ENCODE measurements around the gene UBL7. TPM values are rescaled to one million over a fixed set of nuclear protein-coding genes. Genes with fewer than 3 reads are reported as not detected.

UBL7 gene
- total and polyA plus RNA-seq, 2 donors: 15.5 to 52.4 TPM

- Histone ChIP-seq H3K27ac (ENCODE audit: low read depth) (no peak overlapping the region), H3K4me3 (ENCODE audit: low read depth, low read length) (no peak overlapping the region), H3K4me1 (ENCODE audit: insufficient read depth) (no peaks in the 10 kb centered on the region), H3K36me3 (ENCODE audit: insufficient read depth) (no peaks in the 10 kb centered on the region)
- WGBS: 92% methylated on average over 4 of the region's 4 CpGs
- no peak for DNase-seq (ENCODE audit: extremely low spot score)
These were observed 41.5 kb downstream of the UBL7 start for GRCh38 chr15:74419432-74419831.

GRCh38 chr15:74418575-74419338 lies 42.2 kb downstream of the UBL7 start:
- Histone ChIP-seq H3K36me3 (ENCODE audit: insufficient read depth) (no peaks in the 10 kb centered on the region), H3K4me3 (ENCODE audit: low read depth, low read length) (no peak overlapping the region), H3K4me1 (ENCODE audit: insufficient read depth) (no peaks in the 10 kb centered on the region), H3K27ac (ENCODE audit: low read depth) (no peak overlapping the region)
- WGBS: 77% methylated on average over 16 of the region's 16 CpGs
- DNase-seq (ENCODE audit: extremely low spot score): no peak

GRCh38 chr15:74417670-74418069 lies 43.3 kb downstream of the UBL7 start:
- 90% methylated on average over 9 of the region's 9 CpGs for WGBS
- Histone ChIP-seq H3K27ac (ENCODE audit: low read depth) (no peak overlapping the region), H3K4me3 (ENCODE audit: low read depth, low read length) (no peak overlapping the region), H3K36me3 (ENCODE audit: insufficient read depth) (no peaks in the 10 kb centered on the region), H3K4me1 (ENCODE audit: insufficient read depth) (no peaks in the 10 kb centered on the region)
- DNase-seq (ENCODE audit: extremely low spot score): no peak

- Histone ChIP-seq H3K27ac (ENCODE audit: low read depth) (no peak overlapping the region), H3K4me3 (ENCODE audit: low read depth, low read length) (no peak overlapping the region), H3K36me3 (ENCODE audit: insufficient read depth) (no peaks in the 10 kb centered on the region), H3K4me1 (ENCODE audit: insufficient read depth) (no peaks in the 10 kb centered on the region)
- 82% methylated on average over 13 of the region's 13 CpGs for WGBS
- no peak for DNase-seq (ENCODE audit: extremely low spot score)
These were observed 43.7 kb downstream of the UBL7 start for GRCh38 chr15:74417225-74417624.

GRCh38 chr15:74415966-74416916 lies 44.7 kb downstream of the UBL7 start:
- H3K4me1 ChIP-seq (ENCODE audit: insufficient read depth): no peaks in the 10 kb centered on the region
- whole genome bisulfite sequencing: 73% methylated on average over 19 of the region's 19 CpGs
- no peak overlapping the region for H3K4me3 ChIP-seq (ENCODE audit: low read depth, low read length)
- no peak overlapping the region for H3K27ac ChIP-seq (ENCODE audit: low read depth)
- H3K36me3 ChIP-seq (ENCODE audit: insufficient read depth): no peaks in the 10 kb centered on the region
- no peak for DNase-seq (ENCODE audit: extremely low spot score)

GRCh38 chr15:74414603-74415338 lies 46.2 kb downstream of the UBL7 start:
- no peak overlapping the region for H3K4me3 ChIP-seq (ENCODE audit: low read depth, low read length)
- no peak for DNase-seq (ENCODE audit: extremely low spot score)
- H3K27ac ChIP-seq (ENCODE audit: low read depth): no peak overlapping the region
- H3K36me3 ChIP-seq (ENCODE audit: insufficient read depth): no peaks in the 10 kb centered on the region
- H3K4me1 ChIP-seq (ENCODE audit: insufficient read depth): no peaks in the 10 kb centered on the region
- 96% methylated on average over 12 of the region's 12 CpGs for WGBS

DNA sequence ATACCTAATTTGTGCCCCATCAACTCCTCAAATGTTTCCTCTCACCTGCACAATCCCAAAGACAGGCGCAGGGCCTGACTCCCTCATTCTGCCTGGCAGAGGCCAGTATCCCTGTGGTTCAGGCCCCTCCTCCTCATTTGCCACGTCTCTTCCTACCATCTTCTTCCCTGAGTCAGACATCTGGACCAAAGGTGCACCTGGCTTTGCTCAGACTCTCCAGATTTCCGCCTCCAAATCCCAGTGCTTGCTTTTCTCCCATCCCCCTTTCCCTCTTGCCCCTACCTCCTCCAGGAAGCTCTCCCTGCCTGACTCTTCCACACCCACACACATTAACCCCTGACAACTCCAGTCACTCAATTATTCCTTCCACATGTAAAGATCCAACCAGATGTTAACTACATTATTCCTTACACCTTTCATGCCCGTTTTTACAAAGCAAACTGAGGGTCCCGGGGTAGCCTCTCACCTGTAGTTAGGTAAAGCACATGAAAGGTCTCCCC lies 46.8 kb downstream of the UBL7 start:
- no peak overlapping the region for H3K4me3 ChIP-seq (ENCODE audit: low read depth, low read length)
- H3K27ac ChIP-seq (ENCODE audit: low read depth): no peak overlapping the region
- WGBS: 88% methylated on average over 5 of the region's 5 CpGs
- H3K4me1 ChIP-seq (ENCODE audit: insufficient read depth): no peaks in the 10 kb centered on the region
- H3K36me3 ChIP-seq (ENCODE audit: insufficient read depth): no peaks in the 10 kb centered on the region
- DNase-seq (ENCODE audit: extremely low spot score): no peak

- H3K36me3 ChIP-seq (ENCODE audit: insufficient read depth): no peaks in the 10 kb centered on the region
- WGBS: 87% methylated on average over 9 of the region's 9 CpGs
These were observed 47.4 kb downstream of the UBL7 start for GRCh38 chr15:74413350-74414080.

DNA sequence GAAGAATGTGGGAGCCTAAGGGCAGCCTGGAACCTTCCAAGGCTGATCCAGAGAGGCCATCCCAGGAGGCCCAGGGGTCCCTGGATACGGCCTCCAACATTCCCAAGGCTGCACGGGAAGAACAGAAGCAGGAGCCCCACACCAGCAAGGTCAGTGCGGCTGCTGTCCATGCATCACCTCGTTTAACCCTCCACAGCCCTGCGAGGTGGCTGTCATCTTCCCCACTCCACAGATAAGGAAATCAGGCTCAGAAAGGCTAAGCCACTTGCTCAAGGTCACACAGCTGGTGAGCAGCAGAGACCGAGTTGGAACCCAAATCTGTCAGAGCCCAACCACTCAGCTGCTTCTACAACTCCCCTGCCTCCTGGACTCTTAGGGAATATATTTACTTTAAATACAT lies 48.8 kb downstream of the UBL7 start:
- no peak for DNase-seq (ENCODE audit: extremely low spot score)
- Histone ChIP-seq H3K36me3 (ENCODE audit: insufficient read depth) (no peaks in the 10 kb centered on the region), H3K4me3 (ENCODE audit: low read depth, low read length) (no peak overlapping the region), H3K4me1 (ENCODE audit: insufficient read depth) (no peaks in the 10 kb centered on the region), H3K27ac (ENCODE audit: low read depth) (no peak overlapping the region)
- WGBS: 75% methylated on average over 6 of the region's 6 CpGs

More at GRCh38 chr15:74413350-74414080, 47.4 kb downstream of the UBL7 start:
- Histone ChIP-seq H3K4me1 (ENCODE audit: insufficient read depth) (no peaks in the 10 kb centered on the region), H3K4me3 (ENCODE audit: low read depth, low read length) (no peak overlapping the region), H3K27ac (ENCODE audit: low read depth) (no peak overlapping the region)
- DNase-seq (ENCODE audit: extremely low spot score): no peak

GRCh38 chr15:74411686-74412085 lies 49.3 kb downstream of the UBL7 start:
- H3K4me3 ChIP-seq (ENCODE audit: low read depth, low read length): no peak overlapping the region
- 91% methylated on average over 12 of the region's 12 CpGs for WGBS
- DNase-seq (ENCODE audit: extremely low spot score): no peak

GRCh38 chr15:74410502-74410901 lies 50.5 kb downstream of the UBL7 start:
- no peaks in the 10 kb centered on the region for H3K4me1 ChIP-seq (ENCODE audit: insufficient read depth)
- 96% methylated on average over 18 of the region's 18 CpGs for WGBS
- no peak for DNase-seq (ENCODE audit: extremely low spot score)
- no peak overlapping the region for H3K4me3 ChIP-seq (ENCODE audit: low read depth, low read length)
- no peaks in the 10 kb centered on the region for H3K36me3 ChIP-seq (ENCODE audit: insufficient read depth)
- H3K27ac ChIP-seq (ENCODE audit: low read depth): no peak overlapping the region

More at GRCh38 chr15:74411686-74412085, 49.3 kb downstream of the UBL7 start:
- no peaks in the 10 kb centered on the region for H3K36me3 ChIP-seq (ENCODE audit: insufficient read depth)
- H3K27ac ChIP-seq (ENCODE audit: low read depth): no peak overlapping the region
- no peaks in the 10 kb centered on the region for H3K4me1 ChIP-seq (ENCODE audit: insufficient read depth)

DNA sequence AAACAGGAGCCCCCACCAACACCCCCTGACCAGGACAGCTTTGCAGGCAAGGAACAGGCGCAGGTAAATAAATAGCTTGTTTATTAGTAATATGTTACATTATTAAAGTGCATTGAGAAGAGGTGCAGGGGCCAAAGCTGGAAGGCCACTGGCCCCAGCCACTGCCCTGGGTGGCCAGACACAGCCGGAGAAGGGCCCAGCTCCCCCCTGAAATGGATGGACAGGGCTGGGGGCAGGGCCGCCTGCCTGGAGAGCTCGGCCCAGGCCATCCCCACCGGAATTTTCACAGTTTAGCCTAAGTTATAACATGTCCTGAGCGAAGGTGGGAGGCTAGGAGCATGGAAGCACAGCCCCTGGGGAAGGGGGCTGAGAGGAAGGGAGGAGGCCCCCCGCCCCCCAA lies 51.7 kb downstream of the UBL7 start:
- H3K36me3 ChIP-seq (ENCODE audit: insufficient read depth): no peaks in the 10 kb centered on the region
- H3K27ac ChIP-seq (ENCODE audit: low read depth): no peak overlapping the region
- DNase-seq (ENCODE audit: extremely low spot score): no peak
- no peaks in the 10 kb centered on the region for H3K4me1 ChIP-seq (ENCODE audit: insufficient read depth)
- WGBS: 74% methylated on average over 7 of the region's 7 CpGs
- no peak overlapping the region for H3K4me3 ChIP-seq (ENCODE audit: low read depth, low read length)

- Histone ChIP-seq H3K36me3 (ENCODE audit: insufficient read depth) (no peaks in the 10 kb centered on the region), H3K27ac (ENCODE audit: low read depth) (no peak overlapping the region), H3K4me1 (ENCODE audit: insufficient read depth) (no peaks in the 10 kb centered on the region), H3K4me3 (ENCODE audit: low read depth, low read length) (no peak overlapping the region)
- no peak for DNase-seq (ENCODE audit: extremely low spot score)
- 78% methylated on average over 7 of the region's 7 CpGs for WGBS
These were observed 52.1 kb downstream of the UBL7 start for GRCh38 chr15:74408815-74409214.
